NCI-H748 (cell line): ENCODE measurements around the gene KRT3.

ENCODE experiments used
- DNase-seq: peaks from one replicate; lab custom pipeline; 2025; ENCODE audit not compliant: unreplicated experiment; lab: John Stamatoyannopoulos, UW

Gene KRT3

GRCh38 chr12:52813885-52814709 lies 18.2 kb upstream of the KRT3 start, which contains the start of gene KRT4:
Gene KRT4, minus strand, starts transcription at chr12:52814116. Its CDS starts 58 bp downstream, at chr12:52814058.
- peak; percentile 70 for DNase-seq

GRCh38 chr12:52813203-52813819 lies 17.4 kb upstream of the KRT3 start:
- DNase-seq, result no peak

- no peak for DNase-seq
Observed at GRCh38 chr12:52812749-52813148, 16.8 kb upstream of the KRT3 start.

DNA sequence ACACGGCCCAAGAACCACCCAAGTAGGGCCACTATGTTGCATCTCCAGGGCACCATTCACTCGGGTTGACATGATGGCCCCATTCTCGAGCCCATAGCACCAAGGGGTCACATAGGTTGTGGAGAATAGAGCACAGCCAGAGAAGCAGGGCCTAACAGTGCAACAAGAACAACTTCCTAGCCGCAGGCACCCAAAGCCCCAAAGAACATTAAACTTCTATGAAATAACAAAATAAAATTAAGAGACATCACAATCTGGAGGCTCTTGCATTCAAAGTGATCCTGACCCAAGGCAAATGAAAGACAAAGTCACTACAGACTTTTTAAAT lies 16.1 kb upstream of the KRT3 start:
- DNase-seq, result no peak

- DNase-seq, result no peak
Observed at GRCh38 chr12:52811191-52812072, 15.5 kb upstream of the KRT3 start.

- DNase-seq, result no peak
Observed at GRCh38 chr12:52810554-52810953, 14.6 kb upstream of the KRT3 start.

- no peak for DNase-seq
Observed at GRCh38 chr12:52809166-52809565, 13.2 kb upstream of the KRT3 start.

GRCh38 chr12:52808573-52809160 lies 12.8 kb upstream of the KRT3 start:
- no peak for DNase-seq

GRCh38 chr12:52807544-52808470 lies 11.9 kb upstream of the KRT3 start:
- DNase-seq, result no peak

- no peak for DNase-seq
Observed at GRCh38 chr12:52806821-52807543, 11.1 kb upstream of the KRT3 start.

DNA sequence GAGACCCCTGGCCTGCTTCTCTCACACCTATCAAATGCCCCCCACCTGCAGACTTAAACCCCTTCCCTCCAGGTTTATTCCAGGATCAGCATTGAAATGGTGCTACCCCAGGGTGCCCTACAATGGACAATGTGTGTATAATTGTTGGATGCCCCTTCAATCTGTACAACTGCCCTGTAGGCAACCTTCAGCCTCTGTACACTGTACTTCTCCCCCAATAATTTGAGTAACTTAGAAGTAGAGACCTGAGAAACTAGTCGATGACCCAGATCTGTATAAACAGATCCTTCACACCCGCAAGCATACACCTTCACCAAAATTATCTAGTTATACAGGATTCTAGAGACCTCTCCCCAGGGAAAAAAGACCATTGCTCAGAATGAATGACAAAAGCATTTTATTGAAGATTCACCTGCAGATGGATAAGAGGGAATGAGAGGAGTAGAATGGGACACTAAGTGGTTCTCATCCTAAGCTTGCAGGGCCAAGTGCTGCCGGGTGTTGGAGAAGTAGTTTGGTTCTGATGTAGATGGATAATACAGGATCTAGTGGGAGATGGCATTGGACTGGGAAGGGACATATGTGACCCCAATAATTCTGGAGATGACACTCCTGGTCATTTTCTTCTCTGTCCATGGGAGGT lies 10.4 kb upstream of the KRT3 start:
- no peak for DNase-seq

- DNase-seq, result no peak
Observed at GRCh38 chr12:52805739-52806138, 9.8 kb upstream of the KRT3 start.

GRCh38 chr12:52805000-52805399 lies 9.1 kb upstream of the KRT3 start:
- DNase-seq, result peak; percentile 31

DNA sequence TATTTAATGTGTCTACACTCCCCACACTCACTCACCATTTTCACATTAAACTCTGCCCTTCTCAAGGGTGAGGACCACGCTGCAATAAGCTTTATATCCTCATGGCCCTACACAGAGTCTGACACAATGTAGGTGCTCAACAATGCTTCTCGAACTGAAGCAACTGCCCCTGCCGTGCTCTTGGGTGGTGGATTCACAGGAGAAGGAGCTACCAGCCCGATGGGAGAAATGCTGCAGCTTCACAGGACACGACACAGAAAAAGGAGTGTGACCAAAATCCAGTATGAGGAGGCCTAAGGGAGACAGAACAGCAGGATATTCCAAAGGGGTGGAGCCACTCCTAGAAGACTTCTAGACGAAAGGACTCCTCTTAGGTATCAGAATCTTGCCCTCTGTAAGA lies 6.5 kb upstream of the KRT3 start:
- no peak for DNase-seq

GRCh38 chr12:52801773-52802172 lies 5.9 kb upstream of the KRT3 start:
- DNase-seq, result peak; percentile 45

DNA sequence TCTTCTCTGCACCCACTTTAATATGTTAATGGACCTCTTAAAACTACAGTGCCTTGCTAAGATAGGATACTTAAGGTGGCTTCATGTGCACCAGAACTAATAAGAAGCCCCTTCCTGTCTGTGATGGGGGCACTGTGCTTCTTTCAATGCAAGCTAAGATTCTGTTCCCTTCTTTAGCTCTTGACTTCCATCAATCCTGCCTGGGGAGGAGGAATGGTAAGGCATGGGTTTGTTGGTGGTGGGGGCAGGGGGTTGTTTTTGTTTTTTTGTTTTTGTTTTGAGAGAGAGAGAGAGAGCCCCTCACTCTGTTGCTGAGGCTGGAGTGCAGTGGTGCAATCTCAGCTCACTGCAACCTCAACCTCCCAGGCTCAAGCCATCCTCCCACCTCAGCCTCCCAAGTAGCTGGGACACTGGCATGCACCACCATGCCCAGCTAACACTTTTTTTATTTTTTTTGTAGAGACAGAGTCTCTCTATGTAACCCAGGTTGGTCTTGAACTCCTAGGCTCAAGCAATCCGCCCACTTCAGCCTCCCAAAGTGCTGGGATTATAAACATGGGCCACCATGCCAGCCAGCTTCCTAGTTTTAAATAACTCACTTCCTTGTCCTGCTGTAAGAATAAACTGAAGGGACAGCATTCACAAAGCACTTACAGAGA lies 4.5 kb upstream of the KRT3 start:
- DNase-seq, result peak; percentile 28

DNA sequence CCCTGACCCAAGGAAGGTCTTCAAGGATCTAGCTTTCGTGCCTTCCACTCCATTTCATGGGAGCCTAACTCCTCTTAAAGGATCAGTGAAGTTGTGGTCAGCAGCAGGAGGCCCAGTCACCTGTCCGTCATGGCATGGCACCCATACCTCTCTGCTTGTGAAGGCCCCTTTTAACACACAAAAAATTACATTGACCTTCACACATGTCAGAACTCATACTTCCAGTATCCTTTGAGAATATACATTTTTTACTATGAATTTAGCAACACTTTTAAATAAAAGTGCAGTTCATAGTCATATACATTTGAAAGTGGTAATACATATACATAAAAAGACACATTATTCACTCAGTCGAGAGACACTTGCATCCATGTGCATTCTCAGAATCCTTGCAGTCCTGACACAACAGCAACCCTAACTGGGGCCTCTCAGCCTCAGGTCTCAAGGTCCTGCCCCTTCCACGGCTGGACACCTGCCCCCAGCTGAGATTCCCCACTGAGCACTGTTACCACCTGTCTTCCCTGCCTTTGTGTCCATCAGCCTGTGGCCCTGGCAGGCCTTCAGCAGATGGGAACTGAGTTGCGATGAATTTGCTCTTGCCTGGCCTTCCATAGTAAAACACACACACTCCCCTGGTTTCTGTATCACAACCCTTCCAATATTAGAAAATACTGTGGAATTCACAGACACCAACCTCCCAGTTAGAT lies 3.7 kb upstream of the KRT3 start:
- no peak for DNase-seq
